HG02798 (cell line): ENCODE data around the gene LY86.

Experiments
- ATAC-seq: cut with Tn5 transposase; IDR thresholded peaks from one replicate; pipeline ENCODE4 v1.9.1; 2021; ENCODE audit warnings: mild to moderate bottlenecking; ENCODE audit not compliant: unreplicated experiment, poor library complexity

The LY86 gene

GRCh38 chr6:6696867-6697531 is 108.5 kb downstream of the LY86 start:
- ATAC-seq: no peak

GRCh38 chr6:6697620-6698019 is 109.1 kb downstream of the LY86 start:
- ATAC-seq: no peak

- ATAC-seq: no peak
Observed at GRCh38 chr6:6699741-6700367, 111.3 kb downstream of the LY86 start.

GRCh38 chr6:6700407-6701270 is 112.1 kb downstream of the LY86 start:
- ATAC-seq: no peak

GRCh38 chr6:6701864-6702263 is 113.3 kb downstream of the LY86 start:
- no peak for ATAC-seq

- ATAC-seq: no peak
Observed at GRCh38 chr6:6703699-6704098, 115.2 kb downstream of the LY86 start.
